ENCODE data around the gene TRAPPC12. TPM values are rescaled to one million over a fixed set of nuclear protein-coding genes. Genes with fewer than 3 reads are reported as not detected.

TRAPPC12 gene
- total RNA-seq, 1 donor from 2014 or later, result 89.7 TPM

GRCh38 chr2:3487432-3487831 is 107.9 kb downstream of the TRAPPC12 start:
- no peak for DNase-seq (ENCODE audit: extremely low spot score, unreplicated experiment)
- no peak overlapping the region for H3K27ac Mint-ChIP-seq (ENCODE audit: unreplicated experiment)
- peaks cover 8% of the 10 kb centered on the region for H3K36me3 Mint-ChIP-seq (ENCODE audit: unreplicated experiment)
- H3K9me3 Mint-ChIP-seq (ENCODE audit: unreplicated experiment), result no peaks in the 10 kb centered on the region
- H3K4me1 Mint-ChIP-seq (ENCODE audit: unreplicated experiment), result peaks cover 5% of the 10 kb centered on the region
- TF ChIP-seq CTCF (IDR thresholded peaks at IDR 0.05), result no peak
- H3K27me3 Mint-ChIP-seq (ENCODE audit: unreplicated experiment), result no peaks in the 10 kb centered on the region
- H3K4me3 Mint-ChIP-seq (ENCODE audit: unreplicated experiment), result no peak overlapping the region

- TF ChIP-seq CTCF (IDR thresholded peaks at IDR 0.05), result no peak
- Mint-ChIP-seq H3K27me3 (ENCODE audit: unreplicated experiment) (no peaks in the 10 kb centered on the region), H3K4me1 (ENCODE audit: unreplicated experiment) (peaks cover 5% of the 10 kb centered on the region), H3K9me3 (ENCODE audit: unreplicated experiment) (no peaks in the 10 kb centered on the region), H3K27ac (ENCODE audit: unreplicated experiment) (no peak overlapping the region), H3K36me3 (ENCODE audit: unreplicated experiment) (peaks cover 8% of the 10 kb centered on the region), H3K4me3 (ENCODE audit: unreplicated experiment) (no peak overlapping the region)
- no peak for DNase-seq (ENCODE audit: extremely low spot score, unreplicated experiment)
Measured at GRCh38 chr2:3488061-3488531, 108.6 kb downstream of the TRAPPC12 start.

GRCh38 chr2:3488855-3489763 is 109.6 kb downstream of the TRAPPC12 start:
- Mint-ChIP-seq H3K36me3 (ENCODE audit: unreplicated experiment) (peaks cover 8% of the 10 kb centered on the region), H3K27ac (ENCODE audit: unreplicated experiment) (no peak overlapping the region), H3K4me3 (ENCODE audit: unreplicated experiment) (no peak overlapping the region), H3K9me3 (ENCODE audit: unreplicated experiment) (no peaks in the 10 kb centered on the region), H3K4me1 (ENCODE audit: unreplicated experiment) (peaks cover 8% of the 10 kb centered on the region), H3K27me3 (ENCODE audit: unreplicated experiment) (no peaks in the 10 kb centered on the region)
- TF ChIP-seq CTCF (IDR thresholded peaks at IDR 0.05), result no peak
- DNase-seq (ENCODE audit: extremely low spot score, unreplicated experiment), result peak; percentile 64

GRCh38 chr2:3489764-3490115 is 110.2 kb downstream of the TRAPPC12 start:
- DNase-seq (ENCODE audit: extremely low spot score, unreplicated experiment), result peak; percentile 79
- no peak overlapping the region for H3K4me3 Mint-ChIP-seq (ENCODE audit: unreplicated experiment)
- H3K9me3 Mint-ChIP-seq (ENCODE audit: unreplicated experiment), result no peaks in the 10 kb centered on the region
- peaks cover 8% of the 10 kb centered on the region for H3K36me3 Mint-ChIP-seq (ENCODE audit: unreplicated experiment)
- H3K27me3 Mint-ChIP-seq (ENCODE audit: unreplicated experiment), result no peaks in the 10 kb centered on the region
- H3K4me1 Mint-ChIP-seq (ENCODE audit: unreplicated experiment), result peaks cover 8% of the 10 kb centered on the region
- H3K27ac Mint-ChIP-seq (ENCODE audit: unreplicated experiment), result no peak overlapping the region
- TF ChIP-seq CTCF (IDR thresholded peaks at IDR 0.05), result no peak

All from osteocyte (in vitro differentiated cells).